ENCODE data around the gene SCUBE1.

DNA sequence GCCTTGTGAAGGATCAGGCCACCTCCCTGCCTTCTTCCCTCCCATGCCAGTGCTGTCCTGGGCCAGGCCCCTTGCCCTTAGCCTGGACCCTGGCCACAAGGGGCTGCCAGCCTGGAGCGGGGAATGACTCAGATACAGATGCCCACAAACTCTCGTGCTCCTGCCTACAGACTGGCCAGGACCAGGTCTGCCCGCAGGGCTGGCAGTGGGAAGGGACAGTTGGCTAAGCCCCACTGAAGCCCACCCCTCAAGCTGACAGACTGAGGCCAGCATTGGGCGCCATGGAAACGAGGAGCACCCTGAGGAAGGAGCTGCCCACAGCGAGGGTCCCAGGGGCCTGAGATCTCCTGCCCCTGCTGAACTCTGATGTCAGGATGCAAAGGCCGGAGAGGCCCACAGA, 14.1 kb downstream of the SCUBE1 start:
- TF ChIP-seq, protein P1, sequence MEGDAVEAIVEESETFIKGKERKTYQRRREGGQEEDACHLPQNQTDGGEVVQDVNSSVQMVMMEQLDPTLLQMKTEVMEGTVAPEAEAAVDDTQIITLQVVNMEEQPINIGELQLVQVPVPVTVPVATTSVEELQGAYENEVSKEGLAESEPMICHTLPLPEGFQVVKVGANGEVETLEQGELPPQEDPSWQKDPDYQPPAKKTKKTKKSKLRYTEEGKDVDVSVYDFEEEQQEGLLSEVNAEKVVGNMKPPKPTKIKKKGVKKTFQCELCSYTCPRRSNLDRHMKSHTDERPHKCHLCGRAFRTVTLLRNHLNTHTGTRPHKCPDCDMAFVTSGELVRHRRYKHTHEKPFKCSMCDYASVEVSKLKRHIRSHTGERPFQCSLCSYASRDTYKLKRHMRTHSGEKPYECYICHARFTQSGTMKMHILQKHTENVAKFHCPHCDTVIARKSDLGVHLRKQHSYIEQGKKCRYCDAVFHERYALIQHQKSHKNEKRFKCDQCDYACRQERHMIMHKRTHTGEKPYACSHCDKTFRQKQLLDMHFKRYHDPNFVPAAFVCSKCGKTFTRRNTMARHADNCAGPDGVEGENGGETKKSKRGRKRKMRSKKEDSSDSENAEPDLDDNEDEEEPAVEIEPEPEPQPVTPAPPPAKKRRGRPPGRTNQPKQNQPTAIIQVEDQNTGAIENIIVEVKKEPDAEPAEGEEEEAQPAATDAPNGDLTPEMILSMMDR (IDR thresholded peaks at IDR 0.05; ENCODE audit: poor library complexity): no peak
- TF ChIP-seq EZH2phosphoT487 (IDR thresholded peaks at IDR 0.05; ENCODE audit: low read depth, severe bottlenecking, unreplicated experiment): no peak
- no peak for TF ChIP-seq EZH2 (IDR thresholded peaks at IDR 0.05; ENCODE audit: borderline replicate concordance)
